ENCODE results near the gene RSPH1.

RSPH1 gene

GRCh38 chr21:42507418-42507817 lies 11.4 kb upstream of the RSPH1 start:
- H4K12ac ChIP-seq (ENCODE audit: low read depth, low read length), result no peak overlapping the region
- no peaks in the 10 kb centered on the region for H3K79me2 ChIP-seq (ENCODE audit: control insufficient read depth, insufficient read depth, low read length, poor library complexity)
- no peak overlapping the region for H2BK120ac ChIP-seq (ENCODE audit: insufficient read depth, low read length, poor library complexity)
- H3K27me3 ChIP-seq (ENCODE audit: insufficient read depth, low read length), result no peaks in the 10 kb centered on the region
- no peaks in the 10 kb centered on the region for H3K36me3 ChIP-seq (ENCODE audit: control insufficient read depth in 1 of 2, insufficient read depth in 2 of 2, low read length in 2 of 2)
- no peaks in the 10 kb centered on the region for H3K9me3 ChIP-seq (ENCODE audit: insufficient read depth, low read depth, low read length)
- no peak overlapping the region for H3K9ac ChIP-seq (ENCODE audit: low read length)
- no peak overlapping the region for H3K4ac ChIP-seq (ENCODE audit: low read depth, low read length)
- H3K4me1 ChIP-seq (ENCODE audit: control insufficient read depth in 1 of 2, insufficient read depth in 2 of 2, low read length in 2 of 2), result no peaks in the 10 kb centered on the region
- H2BK12ac ChIP-seq (ENCODE audit: low read length), result no peak overlapping the region
- H3K23ac ChIP-seq (ENCODE audit: low read length), result no peak overlapping the region
- no CpG with 5 or more reads among the region's 4 CpGs for WGBS (ENCODE audit: extremely low coverage, insufficient coverage, insufficient read length)
- no peak overlapping the region for H4K8ac ChIP-seq (ENCODE audit: low read depth, low read length)
- H2AK5ac ChIP-seq (ENCODE audit: low read length), result no peak overlapping the region
- H2BK5ac ChIP-seq (ENCODE audit: low read depth, low read length, poor library complexity), result no peak overlapping the region
- H3K4me3 ChIP-seq (ENCODE audit: low read depth, low read length), result no peak overlapping the region
- H2AFZ ChIP-seq (ENCODE audit: insufficient read depth, low read length, poor library complexity), result no peak overlapping the region
- no peak overlapping the region for H3K27ac ChIP-seq (ENCODE audit: low read depth, low read length)
- H3K14ac ChIP-seq (ENCODE audit: low read length), result no peak overlapping the region
- no peak for DNase-seq
- no peak overlapping the region for H4K91ac ChIP-seq (ENCODE audit: low read depth, low read length)
- H3K79me1 ChIP-seq (ENCODE audit: low read length), result no peaks in the 10 kb centered on the region
- H3K4me2 ChIP-seq (ENCODE audit: low read length), result no peak overlapping the region
- H3K18ac ChIP-seq (ENCODE audit: low read length), result no peak overlapping the region

- Histone ChIP-seq H3K14ac (ENCODE audit: low read length) (no peak overlapping the region), H3K4ac (ENCODE audit: low read depth, low read length) (no peak overlapping the region), H2BK5ac (ENCODE audit: low read depth, low read length, poor library complexity) (no peak overlapping the region), H3K9ac (ENCODE audit: low read length) (no peak overlapping the region), H3K23ac (ENCODE audit: low read length) (no peak overlapping the region), H3K18ac (ENCODE audit: low read length) (no peak overlapping the region), H2BK12ac (ENCODE audit: low read length) (no peak overlapping the region), H3K4me1 (ENCODE audit: control insufficient read depth in 1 of 2, insufficient read depth in 2 of 2, low read length in 2 of 2) (no peaks in the 10 kb centered on the region), H3K27ac (ENCODE audit: low read depth, low read length) (no peak overlapping the region), H2AK5ac (ENCODE audit: low read length) (no peak overlapping the region), H4K8ac (ENCODE audit: low read depth, low read length) (no peak overlapping the region), H3K36me3 (ENCODE audit: control insufficient read depth in 1 of 2, insufficient read depth in 2 of 2, low read length in 2 of 2) (no peaks in the 10 kb centered on the region), H2BK120ac (ENCODE audit: insufficient read depth, low read length, poor library complexity) (no peak overlapping the region), H3K79me1 (ENCODE audit: low read length) (no peaks in the 10 kb centered on the region), H3K4me3 (ENCODE audit: low read depth, low read length) (no peak overlapping the region), H3K4me2 (ENCODE audit: low read length) (no peak overlapping the region), H4K91ac (ENCODE audit: low read depth, low read length) (no peak overlapping the region), H3K79me2 (ENCODE audit: control insufficient read depth, insufficient read depth, low read length, poor library complexity) (no peaks in the 10 kb centered on the region), H4K12ac (ENCODE audit: low read depth, low read length) (no peak overlapping the region), H3K27me3 (ENCODE audit: insufficient read depth, low read length) (no peaks in the 10 kb centered on the region), H3K9me3 (ENCODE audit: insufficient read depth, low read depth, low read length) (no peaks in the 10 kb centered on the region), H2AFZ (ENCODE audit: insufficient read depth, low read length, poor library complexity) (no peak overlapping the region)
- no peak for DNase-seq
- no CpG with 5 or more reads among the region's 3 CpGs for whole genome bisulfite sequencing (ENCODE audit: extremely low coverage, insufficient coverage, insufficient read length)
Observed at GRCh38 chr21:42505090-42505726, 9.2 kb upstream of the RSPH1 start.

GRCh38 chr21:42503711-42504110 lies 7.7 kb upstream of the RSPH1 start:
- H3K9ac ChIP-seq (ENCODE audit: low read length), result no peak overlapping the region
- H3K9me3 ChIP-seq (ENCODE audit: insufficient read depth, low read depth, low read length), result no peaks in the 10 kb centered on the region
- H4K12ac ChIP-seq (ENCODE audit: low read depth, low read length), result no peak overlapping the region
- no CpG with 5 or more reads among the region's 4 CpGs for WGBS (ENCODE audit: extremely low coverage, insufficient coverage, insufficient read length)
- no peak overlapping the region for H3K4me3 ChIP-seq (ENCODE audit: low read depth, low read length)
- no peak overlapping the region for H2BK120ac ChIP-seq (ENCODE audit: insufficient read depth, low read length, poor library complexity)
- H3K36me3 ChIP-seq (ENCODE audit: control insufficient read depth in 1 of 2, insufficient read depth in 2 of 2, low read length in 2 of 2), result no peaks in the 10 kb centered on the region
- H2BK12ac ChIP-seq (ENCODE audit: low read length), result no peak overlapping the region
- H2AK5ac ChIP-seq (ENCODE audit: low read length), result no peak overlapping the region
- no peak overlapping the region for H2BK5ac ChIP-seq (ENCODE audit: low read depth, low read length, poor library complexity)
- no peak overlapping the region for H4K91ac ChIP-seq (ENCODE audit: low read depth, low read length)
- no peak overlapping the region for H3K4ac ChIP-seq (ENCODE audit: low read depth, low read length)
- H3K4me2 ChIP-seq (ENCODE audit: low read length), result no peak overlapping the region
- H3K27ac ChIP-seq (ENCODE audit: low read depth, low read length), result no peak overlapping the region
- H3K79me1 ChIP-seq (ENCODE audit: low read length), result no peaks in the 10 kb centered on the region
- H3K14ac ChIP-seq (ENCODE audit: low read length), result no peak overlapping the region
- H3K79me2 ChIP-seq (ENCODE audit: control insufficient read depth, insufficient read depth, low read length, poor library complexity), result no peaks in the 10 kb centered on the region
- no peak for DNase-seq
- no peaks in the 10 kb centered on the region for H3K27me3 ChIP-seq (ENCODE audit: insufficient read depth, low read length)
- H2AFZ ChIP-seq (ENCODE audit: insufficient read depth, low read length, poor library complexity), result no peak overlapping the region
- H4K8ac ChIP-seq (ENCODE audit: low read depth, low read length), result no peak overlapping the region
- no peaks in the 10 kb centered on the region for H3K4me1 ChIP-seq (ENCODE audit: control insufficient read depth in 1 of 2, insufficient read depth in 2 of 2, low read length in 2 of 2)
- no peak overlapping the region for H3K18ac ChIP-seq (ENCODE audit: low read length)
- no peak overlapping the region for H3K23ac ChIP-seq (ENCODE audit: low read length)

- no peak overlapping the region for H4K91ac ChIP-seq (ENCODE audit: low read depth, low read length)
- no peak overlapping the region for H3K23ac ChIP-seq (ENCODE audit: low read length)
- H3K18ac ChIP-seq (ENCODE audit: low read length), result no peak overlapping the region
- H2BK120ac ChIP-seq (ENCODE audit: insufficient read depth, low read length, poor library complexity), result no peak overlapping the region
- no peaks in the 10 kb centered on the region for H3K27me3 ChIP-seq (ENCODE audit: insufficient read depth, low read length)
- H2BK12ac ChIP-seq (ENCODE audit: low read length), result no peak overlapping the region
- H3K9me3 ChIP-seq (ENCODE audit: insufficient read depth, low read depth, low read length), result no peaks in the 10 kb centered on the region
- no CpG with 5 or more reads among the region's 5 CpGs for WGBS (ENCODE audit: extremely low coverage, insufficient coverage, insufficient read length)
- no peak overlapping the region for H3K14ac ChIP-seq (ENCODE audit: low read length)
- H3K4me1 ChIP-seq (ENCODE audit: control insufficient read depth in 1 of 2, insufficient read depth in 2 of 2, low read length in 2 of 2), result peaks cover 2 to 8% of the 10 kb centered on the region in 2 experiments
- no peak overlapping the region for H3K27ac ChIP-seq (ENCODE audit: low read depth, low read length)
- H2AFZ ChIP-seq (ENCODE audit: insufficient read depth, low read length, poor library complexity), result no peak overlapping the region
- no peaks in the 10 kb centered on the region for H3K36me3 ChIP-seq (ENCODE audit: control insufficient read depth in 1 of 2, insufficient read depth in 2 of 2, low read length in 2 of 2)
- no peaks in the 10 kb centered on the region for H3K79me2 ChIP-seq (ENCODE audit: control insufficient read depth, insufficient read depth, low read length, poor library complexity)
- H3K4me2 ChIP-seq (ENCODE audit: low read length), result no peak overlapping the region
- H2AK5ac ChIP-seq (ENCODE audit: low read length), result no peak overlapping the region
- H4K12ac ChIP-seq (ENCODE audit: low read depth, low read length), result no peak overlapping the region
- H3K9ac ChIP-seq (ENCODE audit: low read length), result no peak overlapping the region
- no peaks in the 10 kb centered on the region for H3K79me1 ChIP-seq (ENCODE audit: low read length)
- H3K4ac ChIP-seq (ENCODE audit: low read depth, low read length), result no peak overlapping the region
- H3K4me3 ChIP-seq (ENCODE audit: low read depth, low read length), result no peak overlapping the region
- DNase-seq, result peak; percentile 40 to 86
- H4K8ac ChIP-seq (ENCODE audit: low read depth, low read length), result no peak overlapping the region
- H2BK5ac ChIP-seq (ENCODE audit: low read depth, low read length, poor library complexity), result no peak overlapping the region
Observed at GRCh38 chr21:42500736-42501135, 4.7 kb upstream of the RSPH1 start.

Measured in trophoblast cell (in vitro differentiated cells and primary cell).